ENCODE measurements around the gene MYOCOS. TPM values are rescaled to one million over a fixed set of nuclear protein-coding genes. Genes with fewer than 3 reads are reported as not detected.

Gene MYOCOS
- total and polyA plus RNA-seq, 2 donors (not counting 3 experiments of a cell fraction or from before 2014, with no cell fraction given) = not detected

DNA sequence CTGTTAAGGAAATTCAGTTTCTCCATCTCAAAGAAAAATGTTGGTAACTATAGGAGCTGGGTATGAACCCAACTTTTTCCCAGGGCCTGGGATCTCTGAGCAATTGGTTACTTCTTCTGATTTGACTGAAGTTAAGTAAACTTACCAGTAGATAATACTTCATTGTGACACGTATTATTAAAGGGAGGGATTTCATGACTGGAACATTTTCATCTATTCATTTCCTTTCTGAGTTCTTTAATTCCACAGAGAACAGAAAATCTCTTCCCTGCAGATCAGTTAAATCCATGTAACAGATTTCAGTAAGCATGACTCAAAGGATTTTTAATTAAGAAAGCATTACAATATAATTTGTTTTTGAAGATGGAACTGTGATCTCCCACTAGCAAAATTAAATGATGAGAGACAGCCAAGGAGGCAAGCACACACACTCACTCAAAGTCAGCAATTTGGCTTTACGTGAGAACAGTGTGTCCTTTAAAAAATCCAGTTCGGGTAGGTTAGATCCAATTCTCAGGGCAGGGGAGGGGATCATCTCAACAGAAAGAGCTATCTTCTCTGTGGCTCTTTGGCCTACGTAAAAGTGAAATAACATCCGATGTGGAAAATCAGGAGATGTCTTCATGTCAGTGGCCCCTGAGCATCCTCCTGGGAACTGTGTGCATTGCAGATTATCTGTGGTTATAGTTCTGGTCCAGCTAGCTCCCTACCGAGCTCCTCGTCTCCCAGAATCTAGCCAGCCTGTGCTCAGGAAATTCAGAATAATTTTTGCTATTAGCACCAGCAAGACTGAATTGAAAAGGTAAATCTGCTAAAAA is 41.2 kb downstream of the MYOCOS start:
- Histone ChIP-seq H3K27me3 (ENCODE audit: control insufficient read depth in 2 of 2, insufficient read depth in 2 of 2, low read length in 2 of 2) (peaks cover 0 to 1% of the 10 kb centered on the region in 2 experiments), H4K20me1 (replicated peaks; ENCODE audit: control insufficient read depth, extremely low read depth, insufficient read depth, low read length) (no peaks in the 10 kb centered on the region), H3K79me2 (ENCODE audit: control insufficient read depth, insufficient read depth, low read length) (no peaks in the 10 kb centered on the region), H3K9me3 (replicated peaks; ENCODE audit: control insufficient read depth, insufficient read depth, low read length) (no peaks in the 10 kb centered on the region), H2AFZ (ENCODE audit: low read depth, low read length) (no peak overlapping the region), H3K4me3 (replicated peaks in 1 of 3; ENCODE audit: insufficient read depth in 1 of 3, low read depth in 1 of 3, low read length in 3 of 3) (no peak overlapping the region), H3K4me1 (ENCODE audit: control insufficient read depth, extremely low read depth, insufficient read depth, low read length) (no peaks in the 10 kb centered on the region), H3K9ac (replicated peaks; ENCODE audit: extremely low read depth, insufficient read depth, low read length) (no peak overlapping the region), H3K4me2 (ENCODE audit: insufficient read depth, low read length) (no peak overlapping the region), H3K36me3 (ENCODE audit: control insufficient read depth in 2 of 2, extremely low read depth in 1 of 2, insufficient read depth in 2 of 2, low read length in 2 of 2) (no peaks in the 10 kb centered on the region), H3K9me1 (replicated peaks; ENCODE audit: control insufficient read depth, extremely low read depth, insufficient read depth, low read length) (no peaks in the 10 kb centered on the region), H3K27ac (ENCODE audit: insufficient read depth, low read depth, low read length) (no peak overlapping the region)
- DNase-seq (ENCODE audit: low read depth, low spot score) = no peak
- BruUV-seq (replicated peaks) = no TSS peak
- TF ChIP-seq MAX (IDR thresholded peaks at IDR 0.05; ENCODE audit: insufficient read depth, insufficient read length) (no peak), MYC (IDR thresholded peaks at IDR 0.05; ENCODE audit: low read depth, low read length) (no peak), GATA2 (IDR thresholded peaks at IDR 0.05; ENCODE audit: insufficient read depth, insufficient read length, low read depth, low read length) (no peak), POLR2AphosphoS5 (IDR thresholded peaks at IDR 0.05; ENCODE audit: insufficient read depth, low read depth, low read length) (no peak), EZH2 (IDR thresholded peaks at IDR 0.05; ENCODE audit: borderline replicate concordance, low read depth, low read length, severe bottlenecking) (no peak), POLR2A (IDR thresholded peaks at IDR 0.05; ENCODE audit: low read depth, low read length) (no peak), JUN (IDR thresholded peaks at IDR 0.05; ENCODE audit: borderline replicate concordance, insufficient read depth, insufficient read length, low read depth) (no peak), FOS (IDR thresholded peaks at IDR 0.05; ENCODE audit: borderline replicate concordance, insufficient read depth, low read length) (no peak)
- TF ChIP-seq, protein P1, sequence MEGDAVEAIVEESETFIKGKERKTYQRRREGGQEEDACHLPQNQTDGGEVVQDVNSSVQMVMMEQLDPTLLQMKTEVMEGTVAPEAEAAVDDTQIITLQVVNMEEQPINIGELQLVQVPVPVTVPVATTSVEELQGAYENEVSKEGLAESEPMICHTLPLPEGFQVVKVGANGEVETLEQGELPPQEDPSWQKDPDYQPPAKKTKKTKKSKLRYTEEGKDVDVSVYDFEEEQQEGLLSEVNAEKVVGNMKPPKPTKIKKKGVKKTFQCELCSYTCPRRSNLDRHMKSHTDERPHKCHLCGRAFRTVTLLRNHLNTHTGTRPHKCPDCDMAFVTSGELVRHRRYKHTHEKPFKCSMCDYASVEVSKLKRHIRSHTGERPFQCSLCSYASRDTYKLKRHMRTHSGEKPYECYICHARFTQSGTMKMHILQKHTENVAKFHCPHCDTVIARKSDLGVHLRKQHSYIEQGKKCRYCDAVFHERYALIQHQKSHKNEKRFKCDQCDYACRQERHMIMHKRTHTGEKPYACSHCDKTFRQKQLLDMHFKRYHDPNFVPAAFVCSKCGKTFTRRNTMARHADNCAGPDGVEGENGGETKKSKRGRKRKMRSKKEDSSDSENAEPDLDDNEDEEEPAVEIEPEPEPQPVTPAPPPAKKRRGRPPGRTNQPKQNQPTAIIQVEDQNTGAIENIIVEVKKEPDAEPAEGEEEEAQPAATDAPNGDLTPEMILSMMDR (IDR thresholded peaks at IDR 0.05; ENCODE audit: extremely low read depth in 1 of 2, insufficient read depth in 1 of 2, low read depth in 1 of 2, low read length in 2 of 2) = no peak
- dilution Hi-C loops (cut with MboI; ENCODE audit: extremely low pct_ligation_motif_present, low sequenced_read_pairs) = no loop called here
- ChIA-PET CTCF (interaction anchor here (0.9 to 1.0 kb wide), 3 partner anchors 8 to 339 kb away, joined by 3 to 4 read pairs (median 3); no protein-coding TSS in a partner anchor), POLR2A (no interaction called here)
- FAIRE-seq = no peak
- intact Hi-C loops (cut with micrococcal nuclease) = no loop called here
